ENCODE measurements around the gene UGDH.
"Not testable (repeated sequence)": the region's sequence is repeated elsewhere in the genome, so short reads cannot be mapped to it uniquely, and the experiment has no call there.

Gene UGDH

DNA sequence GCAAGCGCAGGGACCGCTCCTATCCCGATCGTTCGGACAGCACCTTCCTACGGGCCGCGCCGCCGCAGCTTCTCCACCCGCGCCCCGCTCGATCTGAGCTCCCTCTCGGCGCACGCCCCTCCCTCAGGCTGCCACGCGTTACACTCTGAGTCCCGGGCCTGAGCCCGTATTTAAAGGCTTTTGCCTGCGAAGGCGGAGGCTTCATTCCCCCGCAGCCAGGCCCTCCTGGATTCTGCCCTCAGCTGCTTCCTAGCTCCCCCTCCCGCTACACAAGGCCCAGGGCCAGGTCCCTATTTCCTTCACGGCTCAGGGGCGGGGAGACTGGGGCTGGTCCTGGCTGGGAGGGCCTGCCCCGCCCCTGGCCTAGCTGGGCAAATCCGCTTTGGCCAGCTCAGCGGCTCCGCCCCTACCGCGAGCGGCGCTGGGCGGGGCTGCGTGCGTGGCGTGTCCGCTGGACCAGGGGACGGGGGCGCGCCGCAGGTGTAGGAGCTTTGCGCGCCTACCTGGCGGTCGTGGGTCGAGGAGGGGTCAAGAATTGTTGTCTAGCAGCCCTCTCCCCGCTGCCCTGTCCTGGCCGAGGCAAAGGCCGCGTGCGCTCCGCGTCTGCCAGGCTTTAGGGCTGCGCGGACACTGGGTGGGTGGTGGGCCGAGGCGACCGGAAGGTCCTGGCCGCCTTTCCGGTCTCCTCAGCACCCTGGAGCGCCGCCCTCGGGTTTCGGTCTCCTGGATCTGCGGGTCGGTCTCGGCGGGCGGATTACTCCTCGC, at the start of gene UGDH:
Gene UGDH (minus strand): TSS at position 144 of the 765 bp plus-strand sequence. CDS start 5,927 bp downstream, outside the sequence.
- peak; percentile 89 for DNase-seq

GRCh38 chr4:39574946-39575345, 47.7 kb upstream of the UGDH start:
- no peak for DNase-seq

GRCh38 chr4:39571504-39571903, 44.3 kb upstream of the UGDH start:
- no peak for DNase-seq

- DNase-seq: no peak
Observed at GRCh38 chr4:39571054-39571453, 43.8 kb upstream of the UGDH start.

DNA sequence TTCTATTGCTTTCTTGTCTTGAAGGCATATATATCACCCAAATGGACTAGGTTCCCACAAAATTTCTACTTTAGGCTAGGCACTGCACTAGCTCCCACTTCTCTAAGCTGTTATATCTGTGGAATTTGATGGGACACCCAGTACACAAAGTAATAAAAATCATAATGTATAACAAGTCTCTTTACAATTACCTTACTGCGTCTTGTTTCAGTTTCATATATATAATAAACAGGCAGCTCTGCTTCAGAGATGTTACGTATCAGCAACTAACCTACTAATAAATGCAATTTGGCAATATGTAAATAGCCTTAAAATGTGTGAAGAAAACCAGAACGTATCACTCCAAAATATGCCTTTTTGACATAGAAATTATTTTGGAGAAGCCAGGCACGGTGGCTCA, 42.0 kb upstream of the UGDH start:
- no peak for DNase-seq

DNA sequence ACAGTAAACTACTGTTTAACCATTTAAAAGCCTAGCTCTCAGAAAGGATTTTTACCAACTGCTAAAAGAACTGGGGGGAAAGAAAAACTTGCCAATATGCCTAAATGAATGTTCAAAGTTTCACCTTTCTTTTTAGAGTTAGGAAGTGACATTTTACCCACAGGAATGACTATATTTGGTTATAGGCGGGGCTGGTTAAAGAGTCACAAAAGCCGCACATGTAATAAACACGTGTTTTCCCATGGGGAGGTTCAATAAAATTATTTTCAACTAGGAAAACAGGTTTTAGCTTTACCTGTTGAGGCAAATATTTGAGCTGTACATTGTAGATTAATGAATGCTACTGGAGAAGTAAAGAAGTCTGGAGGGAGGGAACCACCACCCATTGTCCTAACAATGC, 41.6 kb upstream of the UGDH start:
- DNase-seq: no peak

- no peak for DNase-seq
Observed at GRCh38 chr4:39565878-39566600, 38.8 kb upstream of the UGDH start.

- no peak for DNase-seq
Observed at GRCh38 chr4:39563346-39563847, 36.2 kb upstream of the UGDH start.

- no peak for DNase-seq
Observed at GRCh38 chr4:39562792-39563191, 35.6 kb upstream of the UGDH start.

DNA sequence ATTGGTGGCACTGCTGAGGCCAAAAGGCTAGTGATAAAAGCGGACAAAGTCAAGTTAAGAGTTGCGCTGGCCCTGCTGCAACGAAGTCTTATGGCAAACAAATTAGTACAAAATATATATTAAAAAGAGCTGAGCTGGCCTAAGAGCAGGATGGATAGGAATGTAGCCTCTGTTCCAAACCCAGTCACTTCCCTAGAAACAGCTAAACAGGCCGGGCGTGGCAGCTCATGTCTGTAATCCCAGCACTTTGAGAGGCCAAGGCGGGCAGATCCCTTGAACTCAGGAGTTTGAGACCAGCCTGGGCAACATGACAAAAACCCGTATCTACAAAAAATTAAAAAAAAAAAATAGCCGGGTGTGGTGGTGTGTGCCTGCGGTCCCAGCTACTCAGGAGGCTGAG, 32.4 kb upstream of the UGDH start:
- no peak for DNase-seq

GRCh38 chr4:39555472-39555871, 28.2 kb upstream of the UGDH start:
- no peak for DNase-seq

DNA sequence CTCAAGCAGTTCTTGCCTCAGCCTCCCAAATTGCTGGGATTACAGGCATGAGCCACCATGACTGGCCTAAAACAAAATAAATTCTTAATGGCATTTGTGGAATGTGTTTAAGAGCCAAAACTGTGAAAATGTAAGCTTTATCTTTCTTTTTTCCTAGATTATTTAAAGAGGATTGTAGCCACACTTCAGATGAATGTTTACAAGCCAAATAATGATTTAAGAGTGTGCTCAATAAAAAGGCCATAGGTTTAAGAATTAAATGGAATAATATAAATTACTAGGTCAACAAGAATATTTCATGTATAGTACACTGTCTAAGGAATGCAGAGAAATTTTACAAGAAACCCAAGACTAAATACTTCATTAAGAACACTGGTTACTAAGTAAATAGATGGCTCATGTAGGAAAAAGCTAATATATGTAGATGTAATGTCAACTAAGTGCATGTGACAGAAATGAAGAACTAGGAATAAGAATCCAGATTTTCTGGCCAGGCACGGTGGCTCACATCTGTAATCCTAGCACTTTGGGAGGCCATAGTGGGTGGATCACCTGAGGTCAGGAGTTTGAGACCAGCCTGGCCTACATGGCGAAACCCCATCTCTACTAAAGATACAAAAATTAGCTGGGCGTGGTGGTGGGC, 21.3 kb upstream of the UGDH start:
- DNase-seq: no peak

- DNase-seq: no peak
Observed at GRCh38 chr4:39544580-39545315, 17.5 kb upstream of the UGDH start.

- not testable (repeated sequence) for DNase-seq
Observed at GRCh38 chr4:39544080-39544479, 16.8 kb upstream of the UGDH start.

DNA sequence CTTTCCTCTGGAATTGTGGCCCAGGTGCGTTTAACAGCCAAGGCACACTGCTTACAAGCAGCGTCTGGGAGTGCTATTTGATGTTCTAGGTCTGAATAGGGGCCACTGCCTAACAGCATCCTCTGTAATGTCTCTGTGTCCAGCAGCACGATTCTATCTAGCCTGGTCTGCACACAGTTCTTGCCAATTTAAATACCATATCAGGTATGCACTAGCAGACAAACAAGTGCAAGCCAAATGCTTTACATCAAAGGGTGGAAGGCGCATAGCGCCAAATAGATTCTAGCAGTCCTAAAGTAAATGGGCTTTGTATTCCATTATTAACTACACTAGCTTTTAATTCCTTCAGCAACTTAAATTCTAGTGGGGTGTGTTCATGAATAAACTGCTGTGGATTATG, 15.8 kb upstream of the UGDH start:
- DNase-seq: no peak

- DNase-seq: no peak
Observed at GRCh38 chr4:39542611-39543012, 15.4 kb upstream of the UGDH start.

DNA sequence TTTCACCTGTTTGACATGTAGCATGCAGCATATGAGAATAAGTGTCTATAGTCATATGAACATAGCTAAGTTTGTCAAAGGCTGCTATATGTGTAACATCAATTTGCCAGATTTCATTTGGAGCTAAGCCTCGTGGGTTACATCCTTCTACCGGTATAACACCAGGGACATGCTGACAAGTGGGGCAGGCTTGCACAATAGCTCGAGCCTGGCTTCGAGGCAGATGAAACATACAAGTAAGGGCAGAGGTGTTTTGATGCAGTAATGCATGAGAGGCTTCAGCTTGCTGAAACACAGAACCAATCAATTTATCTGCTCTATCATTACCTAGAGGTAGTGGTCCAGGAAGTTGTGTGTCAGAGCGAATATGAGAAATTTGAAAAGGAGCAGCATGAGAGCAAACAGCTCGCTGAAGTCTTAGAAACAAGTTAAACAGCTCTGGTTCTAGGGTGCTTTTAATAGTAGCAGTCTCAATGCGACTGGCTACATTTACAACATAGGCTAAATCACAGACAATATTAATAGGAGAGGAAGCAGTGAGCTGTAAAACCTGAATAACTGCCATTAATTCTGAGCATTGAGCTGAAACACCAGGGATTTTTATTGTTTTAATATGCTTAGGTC, 14.9 kb upstream of the UGDH start:
- DNase-seq: no peak

- no peak for DNase-seq
Observed at GRCh38 chr4:39539089-39539611, 11.9 kb upstream of the UGDH start.

GRCh38 chr4:39533541-39533940, 6.3 kb upstream of the UGDH start:
- DNase-seq: no peak

DNA sequence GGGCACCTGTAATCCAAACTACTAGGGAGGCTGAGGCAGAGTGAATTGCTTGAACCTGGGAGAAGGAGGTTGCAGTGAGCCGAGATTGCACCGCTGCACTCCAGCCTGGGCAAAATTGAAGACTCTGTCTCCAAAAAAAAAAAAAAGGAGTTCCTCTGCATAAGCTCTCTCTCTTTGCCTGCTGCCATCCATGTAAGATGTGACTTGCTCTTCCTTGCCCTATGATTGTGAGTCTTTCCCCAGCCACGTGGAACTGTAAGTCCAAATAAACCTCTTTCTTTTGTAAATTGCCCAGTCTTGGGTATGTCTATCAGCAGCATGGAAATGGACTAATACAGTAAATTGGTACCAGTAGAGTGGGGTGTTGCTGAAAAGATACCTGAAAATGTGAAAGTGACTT, 5.0 kb upstream of the UGDH start:
- DNase-seq: not testable (repeated sequence)

GRCh38 chr4:39530682-39531081, 3.4 kb upstream of the UGDH start:
- DNase-seq: no peak

DNA sequence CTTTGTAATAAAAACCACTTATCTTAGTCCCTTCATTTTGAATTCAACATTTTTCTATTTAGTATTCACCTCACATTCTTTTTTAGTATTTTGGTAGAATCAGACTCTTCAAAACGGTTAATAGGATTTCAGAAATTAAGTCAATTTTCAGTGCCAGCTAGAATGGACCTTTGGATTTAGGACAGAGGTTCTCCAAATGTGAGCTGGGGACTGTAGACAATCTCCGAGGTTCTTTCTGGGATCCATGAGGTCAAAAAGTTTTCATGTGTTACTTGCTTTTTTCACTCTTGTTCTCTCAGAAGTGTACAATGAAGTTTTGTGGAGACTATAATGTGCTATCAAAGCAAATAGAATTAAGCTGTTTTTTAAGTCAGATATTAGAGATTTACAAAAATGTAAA, 2.3 kb upstream of the UGDH start:
- DNase-seq: no peak

Data from activated effector memory CD4-positive, alpha-beta T cell treated with Interleukin-2 at 50 U/mL for 16 hours (primary cell).